SK-N-SH (cell line): Measurements from ENCODE around the gene CADM2. TPM values are rescaled to one million over a fixed set of nuclear protein-coding genes. Genes with fewer than 3 reads are reported as not detected.

Source experiments
- CTCF ChIA-PET: fragments of 300-600, 350-600 bp; formaldehyde crosslinking; extraction: SDS; loops from one replicate; lab custom pipeline; 2021; lab: Yijun Ruan, JAX
- POLR2A ChIA-PET: fragments of 350-600 bp; sonication (Branson Sonifier 250); formaldehyde crosslinking; extraction: SDS; loops from one replicate; lab custom pipeline; 2020; ENCODE audit warnings: antibody characterized with exemption, inconsistent platforms; lab: Yijun Ruan, JAX
- DNase-seq: peaks from one replicate; pipeline ENCODE4 v3.0.0; 2012
- H2AFZ ChIP-seq: fragments of 200-600 bp; sonication (generic); 2 replicates; pipeline ENCODE4 v1.8.1; 2016; ENCODE audit warnings: antibody characterized with exemption, mild to moderate bottlenecking, low read depth
- H3F3A ChIP-seq: fragments of 200-600 bp; sonication (generic); replicated peaks from 2 replicates; pipeline ENCODE3; 2016; ENCODE audit warnings: antibody characterized with exemption, mild to moderate bottlenecking; ENCODE audit not compliant: insufficient read depth
- H3K27ac ChIP-seq, 2 experiments: fragments of 200-500 bp in 1 of 2; fragments of 200-600 bp in 1 of 2; sonication (Bioruptor generic) in 1 of 2; sonication (generic), shearing (Covaris generic) in 1 of 2; 2 replicates each; pipeline versions ENCODE4 v1.5.1 to v1.6.1; 2014 to 2016; ENCODE audit warnings: low read depth in 2 of 2, inconsistent platforms in 1 of 2, low read length in 1 of 2, mild to moderate bottlenecking in 1 of 2, mixed read lengths in 1 of 2
- H3K27me3 ChIP-seq: fragments of 200-600 bp; sonication (generic), shearing (Covaris generic); 2 replicates; pipeline ENCODE4 v1.6.1; 2016; ENCODE audit warnings: mixed run types; ENCODE audit not compliant: insufficient read depth
- H3K36me3 ChIP-seq, 2 experiments: fragments of 200-500 bp in 1 of 2; fragments of 200-600 bp in 1 of 2; sonication (Bioruptor generic) in 1 of 2; sonication (generic) in 1 of 2; replicated peaks in 1 of 2; 2 replicates each; pipeline versions ENCODE3 to v1.5.1; 2014 to 2016; ENCODE audit warnings: low read length in 1 of 2, mild to moderate bottlenecking in 1 of 2; ENCODE audit not compliant: insufficient read depth in 2 of 2, control insufficient read depth in 1 of 2
- H3K4me1 ChIP-seq, 2 experiments: fragments of 200-500 bp in 1 of 2; fragments of 200-600 bp in 1 of 2; sonication (Bioruptor generic) in 1 of 2; sonication (generic), shearing (Covaris generic) in 1 of 2; 2 replicates each; pipeline versions ENCODE4 v1.5.1 to v1.6.1; 2014 to 2016; ENCODE audit warnings: low read depth in 1 of 2, low read length in 1 of 2, mixed run types in 1 of 2; ENCODE audit not compliant: insufficient read depth in 2 of 2, control insufficient read depth in 1 of 2
- H3K4me2 ChIP-seq: fragments of 200-600 bp; sonication (generic), shearing (Covaris generic); 2 replicates; pipeline ENCODE4 v1.6.1; 2017; ENCODE audit warnings: mixed run types
- H3K4me3 ChIP-seq, 2 experiments: fragments of 200-500 bp in 1 of 2; fragments of 200-600 bp in 1 of 2; sonication (Bioruptor generic) in 1 of 2; sonication (generic), shearing (Covaris generic) in 1 of 2; 2 replicates each; pipeline versions ENCODE4 v1.5.1 to v1.8.1; 2014 to 2016; ENCODE audit warnings: low read depth in 2 of 2, inconsistent platforms in 1 of 2, low read length in 1 of 2, mild to moderate bottlenecking in 1 of 2, mixed read lengths in 1 of 2, moderate library complexity in 1 of 2
- H3K79me2 ChIP-seq: fragments of 200-600 bp; sonication (generic); 2 replicates; pipeline ENCODE4 v1.8.1; 2017; ENCODE audit warnings: mild to moderate bottlenecking; ENCODE audit not compliant: insufficient read depth
- H3K9ac ChIP-seq: fragments of 200-600 bp; sonication (generic); 2 replicates; pipeline ENCODE4 v1.6.1; 2017; ENCODE audit warnings: mixed run types
- H3K9me2 ChIP-seq: fragments of 200-600 bp; sonication (generic); 2 replicates; pipeline ENCODE4 v1.6.1; 2017; ENCODE audit warnings: mixed run types
- H3K9me3 ChIP-seq: fragments of 200-600 bp; sonication (generic); 2 replicates; pipeline ENCODE4 v1.6.1; 2017; ENCODE audit warnings: mixed run types, mild to moderate bottlenecking, moderate library complexity
- H4K20me1 ChIP-seq: fragments of 200-600 bp; sonication (generic); 2 replicates; pipeline ENCODE4 v1.6.1; 2017; ENCODE audit warnings: mild to moderate bottlenecking, mixed run types; ENCODE audit not compliant: insufficient read depth
- CHD2 ChIP-seq: fragments of 150-350 bp; IDR thresholded peaks from 2 replicates; pipeline ENCODE4 v1.6.1; 2018; ENCODE audit warnings: low read length; ENCODE audit not compliant: partially characterized antibody
- CTCF ChIP-seq: fragments of 200-600 bp; sonication (generic); IDR thresholded peaks from 2 replicates; pipeline ENCODE4 v1.6.1; 2017; ENCODE audit warnings: antibody characterized with exemption, mild to moderate bottlenecking, moderate library complexity
- ELF1 ChIP-seq: IDR thresholded peaks from 2 replicates; pipeline ENCODE4 v1.4.0; 2012
- IRF3 ChIP-seq: fragments of 150-350 bp; IDR thresholded peaks from 2 replicates; pipeline ENCODE4 v1.6.1; 2016; ENCODE audit warnings: mild to moderate bottlenecking, low read depth, low read length
- PBX3 ChIP-seq: IDR thresholded peaks from 2 replicates; pipeline ENCODE4; 2012
- RAD21 ChIP-seq: IDR thresholded peaks from 2 replicates; pipeline ENCODE4 v1.6.1; 2012; ENCODE audit warnings: mild to moderate bottlenecking, low read length
- SIN3A ChIP-seq: IDR thresholded peaks from 2 replicates; pipeline ENCODE4 v1.6.1; 2012; ENCODE audit warnings: low read depth, mild to moderate bottlenecking, low read length, moderate library complexity, borderline replicate concordance
- YY1 ChIP-seq: IDR thresholded peaks from 2 replicates; pipeline ENCODE4 v1.4.0; 2012; ENCODE audit warnings: low read depth, mild to moderate bottlenecking
- ZBTB33 ChIP-seq: IDR thresholded peaks from 2 replicates; pipeline ENCODE4 v1.4.0; 2012; ENCODE audit warnings: low read depth, borderline replicate concordance
- WGBS: methylation state at CpG from one replicate; pipeline ENCODE4 v1.1.6; 2017; ENCODE audit warnings: low lambda C conversion rate; 5-methylcytosine and 5-hydroxymethylcytosine counted together
- polyA plus RNA-seq, 3 experiments: library from polyadenylated mRNA; depleted of rRNA; stranded (reverse); fragments of >200 nt; gene quantifications; 2 replicates each; pipeline ENCODE4 v1.2.3, GENCODE V29; 2012

The CADM2 gene
- polyA plus RNA-seq, 1 of the 3 experiments (the other 2 are of a cell fraction) = 0.46 TPM

GRCh38 chr3:85800676-85801075 lies 841.9 kb downstream of the CADM2 start:
- CTCF ChIA-PET = interaction anchor here (1.0 to 1.4 kb wide), 2 partner anchors 79 to 444 kb away, joined by 3 to 4 read pairs; no protein-coding TSS in a partner anchor

GRCh38 chr3:85801955-85802354 lies 843.2 kb downstream of the CADM2 start:
- Histone ChIP-seq H3K9ac (no peak overlapping the region), H2AFZ (no peak overlapping the region), H3K36me3 (no peaks in the 10 kb centered on the region), H3K9me3 (no peaks in the 10 kb centered on the region), H3K79me2 (no peaks in the 10 kb centered on the region), H3F3A (no peaks in the 10 kb centered on the region), H3K4me3 (no peak overlapping the region), H3K4me1 (no peaks in the 10 kb centered on the region), H4K20me1 (no peaks in the 10 kb centered on the region), H3K9me2 (no peaks in the 10 kb centered on the region), H3K27ac (no peak overlapping the region), H3K4me2 (no peak overlapping the region), H3K27me3 (peaks cover 4% of the 10 kb centered on the region; the same call in 1 of the 2 replicates)
- ChIA-PET POLR2A (interaction anchor here (0.6 kb wide), 1 partner anchor 8 kb away, joined by 3 read pairs; no protein-coding TSS in a partner anchor), CTCF (no interaction called here)
- DNase-seq = peak; percentile 11
- WGBS = 5% methylated on average over 3 of the region's 3 CpGs
- TF ChIP-seq RAD21 = peak; percentile 64
- no peak for TF ChIP-seq ZBTB33
- no peak for TF ChIP-seq PBX3
- TF ChIP-seq YY1 = no peak
- TF ChIP-seq CTCF = peak; percentile 50; the same call in 1 of the 2 replicates

More at GRCh38 chr3:85800676-85801075, 841.9 kb downstream of the CADM2 start:
- Histone ChIP-seq H3K27me3 (no peaks in the 10 kb centered on the region), H3K36me3 (no peaks in the 10 kb centered on the region), H3K4me3 (no peak overlapping the region), H3K4me2 (no peak overlapping the region), H3K27ac (no peak overlapping the region), H3K4me1 (no peaks in the 10 kb centered on the region), H3K79me2 (no peaks in the 10 kb centered on the region), H3K9ac (no peak overlapping the region), H4K20me1 (no peaks in the 10 kb centered on the region), H3K9me2 (no peaks in the 10 kb centered on the region), H3K9me3 (no peaks in the 10 kb centered on the region), H3F3A (no peaks in the 10 kb centered on the region)
- 29% methylated on average over 2 of the region's 3 CpGs for WGBS
- DNase-seq = no peak
- POLR2A ChIA-PET = no interaction called here
- TF ChIP-seq SIN3A = no peak
- TF ChIP-seq CHD2 = no peak
- TF ChIP-seq PBX3 = no peak
- no peak for TF ChIP-seq ZBTB33
- TF ChIP-seq ELF1 = no peak
- TF ChIP-seq IRF3 = no peak
- no peak for TF ChIP-seq YY1
- TF ChIP-seq, all 33 proteins: peak for 0
- H2AFZ ChIP-seq = no peak overlapping the region
